Spleen (tissue), 7 donors: Measurements from ENCODE around the gene AMOTL2.

Source experiments
- POLR2A ChIP-seq, 3 donors: fragments of 450-650 bp; IDR thresholded peaks; one replicate each; pipeline ENCODE4 v1.5.1; 2017; ENCODE audit warnings: antibody characterized with exemption in 3 of 3, mild to moderate bottlenecking in 1 of 3
- TF ChIP-seq, protein P1 (sequence below), 11 experiments: fragments of 200-600 bp in 7 of 11; fragments of 450-650 bp in 4 of 11; sonication (generic) in 4 of 11; IDR thresholded peaks in 8 of 11; conservative IDR thresholded peaks in 3 of 11; 1 replicate in 7 of 11; 2 replicates in 4 of 11; pipeline versions ENCODE4 v1.4.0 to v1.8.0; 2016 to 2021; ENCODE audit warnings: antibody characterized with exemption in 11 of 11, inconsistent platforms in 4 of 11, mild to moderate bottlenecking in 1 of 11
- donor health status: DM: no; HTN: no; CAD: no; lungs with moderate emphysema.
- donor health status: DM: no; HTN: no; CAD: no.
- donor health status: DM: no; HTN: no; CAD: no.

GRCh38 chr3:134333522-134334181 lies 40.6 kb downstream of the AMOTL2 start:
- no peak for TF ChIP-seq POLR2A (IDR thresholded peaks at IDR 0.05)
- TF ChIP-seq, protein P1, sequence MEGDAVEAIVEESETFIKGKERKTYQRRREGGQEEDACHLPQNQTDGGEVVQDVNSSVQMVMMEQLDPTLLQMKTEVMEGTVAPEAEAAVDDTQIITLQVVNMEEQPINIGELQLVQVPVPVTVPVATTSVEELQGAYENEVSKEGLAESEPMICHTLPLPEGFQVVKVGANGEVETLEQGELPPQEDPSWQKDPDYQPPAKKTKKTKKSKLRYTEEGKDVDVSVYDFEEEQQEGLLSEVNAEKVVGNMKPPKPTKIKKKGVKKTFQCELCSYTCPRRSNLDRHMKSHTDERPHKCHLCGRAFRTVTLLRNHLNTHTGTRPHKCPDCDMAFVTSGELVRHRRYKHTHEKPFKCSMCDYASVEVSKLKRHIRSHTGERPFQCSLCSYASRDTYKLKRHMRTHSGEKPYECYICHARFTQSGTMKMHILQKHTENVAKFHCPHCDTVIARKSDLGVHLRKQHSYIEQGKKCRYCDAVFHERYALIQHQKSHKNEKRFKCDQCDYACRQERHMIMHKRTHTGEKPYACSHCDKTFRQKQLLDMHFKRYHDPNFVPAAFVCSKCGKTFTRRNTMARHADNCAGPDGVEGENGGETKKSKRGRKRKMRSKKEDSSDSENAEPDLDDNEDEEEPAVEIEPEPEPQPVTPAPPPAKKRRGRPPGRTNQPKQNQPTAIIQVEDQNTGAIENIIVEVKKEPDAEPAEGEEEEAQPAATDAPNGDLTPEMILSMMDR (IDR thresholded peaks at IDR 0.05 in 8 of 11, conservative IDR thresholded peaks at IDR 0.05 in 3 of 11), result no peak
